ENCODE measurements around the gene KNL1. TPM values are rescaled to one million over a fixed set of nuclear protein-coding genes. Genes with fewer than 3 reads are reported as not detected.
"Not testable (repeated sequence)": the region's sequence is repeated elsewhere in the genome, so short reads cannot be mapped to it uniquely, and the experiment has no call there.

KNL1 gene
- total RNA-seq, 2 donors from 2014 or later: not detected

DNA sequence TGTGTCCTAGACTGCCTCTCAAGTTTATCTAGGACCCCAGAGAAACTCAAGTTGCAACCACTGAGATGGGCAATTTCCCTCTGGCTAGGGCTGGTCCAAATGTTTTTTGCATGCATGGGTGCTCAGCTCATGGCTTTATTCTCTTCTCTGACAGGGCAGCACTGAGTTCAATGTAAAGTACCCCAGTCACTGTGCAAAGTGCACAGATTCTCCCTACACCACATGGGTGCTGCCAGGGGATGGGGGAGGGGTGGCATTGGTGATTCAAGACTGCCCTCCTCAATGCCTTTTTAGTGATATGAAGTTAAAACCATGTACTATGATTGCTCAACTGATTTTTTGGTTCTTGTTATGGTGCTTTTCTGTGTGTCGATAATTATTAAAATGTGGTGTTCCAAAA lies 86.1 kb downstream of the KNL1 start:
- no peaks in the 10 kb centered on the region for H3K9me3 ChIP-seq
- TF ChIP-seq, protein P1, sequence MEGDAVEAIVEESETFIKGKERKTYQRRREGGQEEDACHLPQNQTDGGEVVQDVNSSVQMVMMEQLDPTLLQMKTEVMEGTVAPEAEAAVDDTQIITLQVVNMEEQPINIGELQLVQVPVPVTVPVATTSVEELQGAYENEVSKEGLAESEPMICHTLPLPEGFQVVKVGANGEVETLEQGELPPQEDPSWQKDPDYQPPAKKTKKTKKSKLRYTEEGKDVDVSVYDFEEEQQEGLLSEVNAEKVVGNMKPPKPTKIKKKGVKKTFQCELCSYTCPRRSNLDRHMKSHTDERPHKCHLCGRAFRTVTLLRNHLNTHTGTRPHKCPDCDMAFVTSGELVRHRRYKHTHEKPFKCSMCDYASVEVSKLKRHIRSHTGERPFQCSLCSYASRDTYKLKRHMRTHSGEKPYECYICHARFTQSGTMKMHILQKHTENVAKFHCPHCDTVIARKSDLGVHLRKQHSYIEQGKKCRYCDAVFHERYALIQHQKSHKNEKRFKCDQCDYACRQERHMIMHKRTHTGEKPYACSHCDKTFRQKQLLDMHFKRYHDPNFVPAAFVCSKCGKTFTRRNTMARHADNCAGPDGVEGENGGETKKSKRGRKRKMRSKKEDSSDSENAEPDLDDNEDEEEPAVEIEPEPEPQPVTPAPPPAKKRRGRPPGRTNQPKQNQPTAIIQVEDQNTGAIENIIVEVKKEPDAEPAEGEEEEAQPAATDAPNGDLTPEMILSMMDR (IDR thresholded peaks at IDR 0.05): no peak
- TF ChIP-seq POLR2A (IDR thresholded peaks at IDR 0.05): no peak
- H3K27me3 ChIP-seq: no peaks in the 10 kb centered on the region
- intact Hi-C loops (cut with DNase I): no loop called here
- ATAC-seq (no peak), DNase-seq (no peak)
- H3K4me3 ChIP-seq: no peak overlapping the region
- WGBS, 2 donors: 79 to 84% methylated on average over 1 of the region's 1 CpG
- no peaks in the 10 kb centered on the region for H3K36me3 ChIP-seq (replicated peaks in 1 of 2; ENCODE audit: insufficient read depth in 1 of 2, low read depth in 2 of 2)
- no peaks in the 10 kb centered on the region for H3K4me1 ChIP-seq
- H3K27ac ChIP-seq: no peak overlapping the region

DNA sequence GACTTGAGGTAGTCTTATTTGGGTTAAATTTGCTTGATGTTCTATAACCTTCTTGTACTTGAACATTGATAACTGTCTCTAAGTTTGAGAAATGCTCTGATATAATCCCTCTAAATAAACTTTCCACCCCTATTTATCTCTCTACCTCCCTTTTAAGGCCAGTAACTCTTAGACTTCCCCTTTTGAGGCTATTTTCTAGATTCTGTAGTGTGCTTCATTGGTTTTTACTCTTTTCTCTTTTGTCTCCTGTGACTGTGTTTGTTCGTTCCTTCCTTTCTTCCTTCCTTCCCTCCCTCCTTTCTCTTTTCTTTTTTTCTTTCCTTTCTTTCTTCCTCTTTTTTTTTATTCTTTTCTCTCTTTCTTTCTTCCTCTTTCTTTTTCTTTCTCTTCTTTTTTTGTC lies 86.9 kb downstream of the KNL1 start:
- H3K36me3 ChIP-seq (replicated peaks in 1 of 2; ENCODE audit: insufficient read depth in 1 of 2, low read depth in 2 of 2); H3K4me1 ChIP-seq; H3K27me3 ChIP-seq; H3K27ac ChIP-seq; H3K9me3 ChIP-seq; H3K4me3 ChIP-seq; DNase-seq; intact Hi-C loops (cut with DNase I); ATAC-seq: not testable (repeated sequence)
- WGBS, 2 donors: 50 to 71% methylated on average over 1 of the region's 1 CpG

DNA sequence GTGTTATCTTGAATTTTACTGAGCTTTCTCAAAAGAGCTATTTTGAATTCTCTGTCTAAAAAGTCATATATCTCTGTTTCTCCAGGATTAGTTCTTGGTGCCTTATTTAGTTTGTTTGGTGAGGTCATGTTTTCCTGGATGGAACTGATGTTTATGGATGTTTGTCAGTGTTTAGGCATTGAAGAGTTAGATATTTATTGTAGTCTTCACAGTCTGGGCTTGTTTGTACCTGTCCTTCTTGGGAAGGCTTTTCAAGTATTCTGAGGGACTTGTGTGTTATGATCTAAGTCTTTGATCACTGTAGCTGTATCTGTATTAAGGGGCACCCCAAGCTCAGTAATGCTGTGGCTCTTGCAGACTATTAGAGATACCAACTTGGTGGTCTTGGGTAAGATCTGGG lies 90.3 kb downstream of the KNL1 start:
- Histone ChIP-seq H3K36me3 (replicated peaks in 1 of 2; ENCODE audit: insufficient read depth in 1 of 2, low read depth in 2 of 2) (no peaks in the 10 kb centered on the region), H3K4me3 (no peak overlapping the region), H3K4me1 (no peaks in the 10 kb centered on the region), H3K27ac (no peak overlapping the region), H3K9me3 (no peaks in the 10 kb centered on the region), H3K27me3 (no peaks in the 10 kb centered on the region)
- ATAC-seq (no peak), DNase-seq (no peak)
- TF ChIP-seq POLR2A (IDR thresholded peaks at IDR 0.05): no peak
- TF ChIP-seq, protein P1 (IDR thresholded peaks at IDR 0.05): no peak
- intact Hi-C loops (cut with DNase I): no loop called here

DNA sequence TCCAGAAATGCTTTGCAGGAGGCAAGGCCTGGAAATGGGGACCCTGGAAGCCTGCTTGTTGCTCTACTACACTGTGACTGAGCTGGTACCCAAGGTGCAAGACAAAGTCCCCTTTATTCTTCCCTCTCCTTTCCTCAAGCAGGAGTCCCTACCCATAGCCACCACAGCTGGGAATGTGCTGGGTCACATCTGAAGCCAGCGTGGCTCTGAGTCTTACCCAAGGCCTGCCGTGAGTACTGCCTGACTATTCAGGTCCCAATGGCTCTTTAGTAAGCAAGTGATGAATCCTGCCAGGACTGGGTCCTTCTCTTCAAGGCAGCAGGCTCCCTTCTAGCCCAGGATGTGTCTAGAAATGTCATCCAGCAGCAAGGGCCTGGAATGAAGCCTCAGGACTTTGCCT lies 91.3 kb downstream of the KNL1 start:
- Histone ChIP-seq H3K27ac (no peak overlapping the region), H3K27me3 (no peaks in the 10 kb centered on the region), H3K4me1 (no peaks in the 10 kb centered on the region), H3K36me3 (replicated peaks in 1 of 2; ENCODE audit: insufficient read depth in 1 of 2, low read depth in 2 of 2) (no peaks in the 10 kb centered on the region), H3K9me3 (no peaks in the 10 kb centered on the region), H3K4me3 (no peak overlapping the region)
- TF ChIP-seq, protein P1 (IDR thresholded peaks at IDR 0.05): no peak
- no peak for TF ChIP-seq POLR2A (IDR thresholded peaks at IDR 0.05)
- no peak for ATAC-seq
- 70 to 93% methylated on average over 2 of the region's 2 CpGs for WGBS, 2 donors
- no peak for DNase-seq
- intact Hi-C loops (cut with DNase I): no loop called here

DNA sequence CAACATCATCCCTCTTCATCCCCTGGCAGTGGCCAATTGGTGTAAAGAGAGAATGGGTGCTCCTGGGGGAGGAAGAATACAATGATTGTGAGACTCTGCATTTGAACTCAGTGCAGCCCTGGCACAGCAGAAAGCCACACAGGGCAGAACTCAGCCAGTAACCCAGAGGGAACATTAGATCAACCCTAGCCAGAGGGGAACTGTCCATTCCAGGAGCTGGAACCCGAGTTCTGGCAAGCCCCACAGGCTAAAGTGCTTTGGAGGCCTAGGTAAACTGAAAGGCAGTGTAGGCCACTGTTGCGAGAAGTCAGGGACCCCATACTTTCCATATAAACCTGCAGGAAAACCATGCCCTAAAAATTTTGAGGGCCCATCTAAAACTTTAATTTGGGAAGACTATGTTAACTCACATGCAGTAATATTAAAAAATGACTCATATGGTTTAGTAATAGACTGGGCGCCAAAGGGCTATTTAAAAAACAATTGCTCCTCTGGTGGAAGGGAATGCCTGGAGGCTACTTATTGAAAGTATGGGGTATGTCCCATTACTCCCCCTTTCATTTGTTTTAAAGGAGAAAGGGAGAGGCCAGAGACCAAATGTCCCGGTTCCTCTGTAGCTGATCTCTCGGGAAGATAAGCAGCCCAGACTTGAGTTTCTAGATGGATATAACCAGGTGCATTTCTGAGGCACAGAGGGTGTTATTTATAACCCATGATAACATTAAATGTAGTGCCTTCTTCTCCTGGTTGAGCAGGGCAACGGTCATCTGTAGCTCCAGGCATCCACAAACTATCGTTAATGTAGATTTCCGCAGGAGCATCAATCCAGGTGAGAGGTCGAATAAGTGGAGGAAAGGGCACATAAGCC lies 95.1 kb downstream of the KNL1 start:
- no peak for ATAC-seq
- TF ChIP-seq, protein P1 (IDR thresholded peaks at IDR 0.05): no peak
- no peak for TF ChIP-seq POLR2A (IDR thresholded peaks at IDR 0.05)

More for the DNA sequence above, 95.1 kb downstream of the KNL1 start:
- intact Hi-C loops (cut with DNase I): no loop called here
- Histone ChIP-seq H3K27ac (no peak overlapping the region), H3K27me3 (no peaks in the 10 kb centered on the region), H3K36me3 (replicated peaks in 1 of 2; ENCODE audit: insufficient read depth in 1 of 2, low read depth in 2 of 2) (peaks cover 0 to 1% of the 10 kb centered on the region in 2 donors), H3K4me1 (peaks cover 9% of the 10 kb centered on the region), H3K4me3 (no peak overlapping the region), H3K9me3 (no peaks in the 10 kb centered on the region)
- no peak for DNase-seq
- 83 to 86% methylated on average over 9 of the region's 9 CpGs for WGBS, 2 donors
